GM20431 (cell line): Measurements from ENCODE around the gene CDH15.

Experiments
- in situ Hi-C: fragments of 300-500 bp; cut with MseI, MboI; formaldehyde crosslinking; loops from one replicate; pipeline ENCODE4 v1.15.0; 2020; ENCODE audit warnings: low sequenced_read_pairs; ENCODE audit not compliant: unreplicated experiment

Gene CDH15

GRCh38 chr16:89139907-89140361 is 31.6 kb upstream of the CDH15 start:
- in situ Hi-C loops, result no loop called here

GRCh38 chr16:89140401-89140800 is 31.1 kb upstream of the CDH15 start:
- in situ Hi-C loops, result no loop called here

GRCh38 chr16:89140981-89141883 is 30.3 kb upstream of the CDH15 start:
- in situ Hi-C loops, result no loop called here

GRCh38 chr16:89141884-89142267 is 29.7 kb upstream of the CDH15 start:
- in situ Hi-C loops, result no loop called here

- in situ Hi-C loops, result no loop called here
Measured at GRCh38 chr16:89142474-89143195, 28.9 kb upstream of the CDH15 start.

GRCh38 chr16:89143201-89143741 is 28.3 kb upstream of the CDH15 start:
- in situ Hi-C loops, result no loop called here

GRCh38 chr16:89143911-89144675 is 27.5 kb upstream of the CDH15 start:
- in situ Hi-C loops, result no loop called here

- in situ Hi-C loops, result no loop called here
Measured at GRCh38 chr16:89144681-89145080, 26.9 kb upstream of the CDH15 start.

GRCh38 chr16:89145406-89146161 is 26.0 kb upstream of the CDH15 start:
- in situ Hi-C loops, result no loop called here

- in situ Hi-C loops, result no loop called here
Measured at GRCh38 chr16:89146211-89147005, 25.1 kb upstream of the CDH15 start.

- in situ Hi-C loops, result no loop called here
Measured at GRCh38 chr16:89147085-89147817, 24.3 kb upstream of the CDH15 start.

GRCh38 chr16:89149386-89149785 is 22.2 kb upstream of the CDH15 start:
- in situ Hi-C loops, result no loop called here

- in situ Hi-C loops, result no loop called here
Measured at GRCh38 chr16:89150090-89150835, 21.3 kb upstream of the CDH15 start.

- in situ Hi-C loops, result no loop called here
Measured at GRCh38 chr16:89150981-89151380, 20.6 kb upstream of the CDH15 start.

- in situ Hi-C loops, result no loop called here
Measured at GRCh38 chr16:89152831-89153700, 18.5 kb upstream of the CDH15 start.

- in situ Hi-C loops, result no loop called here
Measured at GRCh38 chr16:89153848-89154271, 17.7 kb upstream of the CDH15 start.
